22Rv1 (cell line): ENCODE results near the gene PML.

Experiments used
- H3K27ac ChIP-seq: fragments of 450-650 bp; 2 replicates; pipeline ENCODE4 v1.5.1; 2017
- ZFX ChIP-seq: fragments of 450-650 bp; IDR thresholded peaks from 2 replicates; pipeline ENCODE4 v1.6.1; 2017; ENCODE audit warnings: antibody characterized with exemption, borderline replicate concordance
- TF ChIP-seq, protein P1 (sequence below): fragments of 450-650 bp; IDR thresholded peaks from 2 replicates; pipeline ENCODE4 v1.5.1; 2017; ENCODE audit warnings: mild to moderate bottlenecking

PML gene

GRCh38 chr15:73949496-73949895 is 45.0 kb upstream of the PML start:
- no peak for TF ChIP-seq ZFX
- TF ChIP-seq, protein P1, sequence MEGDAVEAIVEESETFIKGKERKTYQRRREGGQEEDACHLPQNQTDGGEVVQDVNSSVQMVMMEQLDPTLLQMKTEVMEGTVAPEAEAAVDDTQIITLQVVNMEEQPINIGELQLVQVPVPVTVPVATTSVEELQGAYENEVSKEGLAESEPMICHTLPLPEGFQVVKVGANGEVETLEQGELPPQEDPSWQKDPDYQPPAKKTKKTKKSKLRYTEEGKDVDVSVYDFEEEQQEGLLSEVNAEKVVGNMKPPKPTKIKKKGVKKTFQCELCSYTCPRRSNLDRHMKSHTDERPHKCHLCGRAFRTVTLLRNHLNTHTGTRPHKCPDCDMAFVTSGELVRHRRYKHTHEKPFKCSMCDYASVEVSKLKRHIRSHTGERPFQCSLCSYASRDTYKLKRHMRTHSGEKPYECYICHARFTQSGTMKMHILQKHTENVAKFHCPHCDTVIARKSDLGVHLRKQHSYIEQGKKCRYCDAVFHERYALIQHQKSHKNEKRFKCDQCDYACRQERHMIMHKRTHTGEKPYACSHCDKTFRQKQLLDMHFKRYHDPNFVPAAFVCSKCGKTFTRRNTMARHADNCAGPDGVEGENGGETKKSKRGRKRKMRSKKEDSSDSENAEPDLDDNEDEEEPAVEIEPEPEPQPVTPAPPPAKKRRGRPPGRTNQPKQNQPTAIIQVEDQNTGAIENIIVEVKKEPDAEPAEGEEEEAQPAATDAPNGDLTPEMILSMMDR, result no peak
- no peak overlapping the region for H3K27ac ChIP-seq

DNA sequence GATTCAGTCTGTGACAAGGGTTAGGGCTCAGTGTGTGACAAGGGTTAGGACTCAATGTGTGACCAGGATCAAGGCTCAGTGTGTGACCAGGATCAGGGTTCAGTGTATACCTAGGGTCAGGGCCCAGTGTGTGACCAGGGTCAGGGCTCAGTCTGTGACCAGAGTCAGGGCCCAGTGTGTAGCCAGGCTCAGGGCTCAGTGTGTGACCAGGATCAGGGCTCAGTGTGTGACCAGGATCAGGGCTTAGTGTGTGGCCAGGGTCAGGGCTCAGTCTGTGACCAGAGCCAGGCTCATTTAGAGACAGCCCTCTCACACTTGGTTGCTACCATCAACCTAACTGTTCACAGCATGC is 44.1 kb upstream of the PML start:
- TF ChIP-seq, protein P1, result no peak
- TF ChIP-seq ZFX, result no peak
- no peak overlapping the region for H3K27ac ChIP-seq

- TF ChIP-seq ZFX, result no peak
- TF ChIP-seq, protein P1, result peak; percentile 37; the same call in 1 of the 2 replicates
- H3K27ac ChIP-seq, result no peak overlapping the region
Observed at GRCh38 chr15:73950831-73951561, 43.5 kb upstream of the PML start.

- TF ChIP-seq, protein P1, result no peak
- H3K27ac ChIP-seq, result no peak overlapping the region
Observed at GRCh38 chr15:73951601-73952000, 42.9 kb upstream of the PML start.

DNA sequence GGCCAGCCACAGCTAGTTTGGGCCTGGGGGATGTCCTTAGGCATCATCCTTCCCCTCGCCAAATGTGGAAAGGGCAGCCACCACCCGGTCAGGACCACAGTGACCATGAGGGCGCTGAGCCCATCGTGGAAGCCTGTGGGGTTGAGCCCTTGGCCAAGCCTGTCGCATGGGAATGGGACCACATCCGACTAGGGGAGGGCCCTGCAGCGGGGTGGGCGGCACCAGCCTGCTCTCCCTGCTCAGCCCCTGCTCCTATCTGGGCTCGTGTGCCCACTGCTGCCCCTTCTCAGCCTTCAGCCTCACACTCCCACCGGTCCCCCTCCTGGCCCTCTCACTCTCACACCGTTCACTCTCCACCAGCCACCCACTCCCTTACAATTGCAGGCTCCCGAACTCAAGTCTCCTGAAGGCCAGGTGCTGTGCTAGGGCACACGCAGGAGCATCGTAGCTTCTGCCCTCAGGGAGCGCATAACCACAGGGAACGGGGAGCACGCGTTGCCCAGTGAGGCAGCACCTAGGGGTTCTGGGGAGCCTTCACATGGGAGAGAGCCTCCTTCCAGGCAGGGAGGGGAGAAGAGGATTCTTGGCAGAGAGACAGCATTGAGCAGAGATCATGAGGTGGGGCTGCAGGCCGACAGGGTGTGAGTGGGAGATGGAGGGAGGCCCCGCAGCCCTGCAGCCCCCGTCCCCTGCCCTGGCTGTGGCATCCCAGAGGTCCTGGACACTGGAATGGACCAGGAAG is 42.2 kb upstream of the PML start:
- no peak overlapping the region for H3K27ac ChIP-seq
- no peak for TF ChIP-seq ZFX
- TF ChIP-seq, protein P1, result no peak

GRCh38 chr15:73952913-73953750 is 41.4 kb upstream of the PML start:
- H3K27ac ChIP-seq, result no peak overlapping the region

More at GRCh38 chr15:73952913-73953750, 41.4 kb upstream of the PML start:
- TF ChIP-seq, protein P1, result no peak
- no peak for TF ChIP-seq ZFX
